ENCODE measurements around the gene MFSD6L.
"Not testable (repeated sequence)": the region's sequence is repeated elsewhere in the genome, so short reads cannot be mapped to it uniquely, and the experiment has no call there.

MFSD6L gene

DNA sequence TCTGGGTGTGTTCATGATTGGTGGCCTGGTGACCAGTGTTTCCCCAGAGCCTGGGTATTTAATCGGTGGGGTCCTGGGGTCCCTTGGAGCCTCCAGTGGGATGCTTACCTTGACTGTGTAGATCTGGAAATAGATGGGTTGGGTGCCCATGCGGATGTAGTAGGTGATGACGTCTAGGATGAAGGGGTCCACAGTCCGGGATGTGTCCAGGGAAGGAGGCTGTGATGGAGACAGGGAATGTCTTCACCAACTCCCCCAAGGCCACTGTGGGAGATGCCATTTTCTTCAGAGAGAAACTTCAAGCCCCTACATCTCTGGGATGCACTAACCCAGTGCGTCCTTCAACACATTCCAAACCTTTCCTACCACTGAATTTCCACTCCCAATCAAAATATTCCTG is 24.1 kb upstream of the MFSD6L start:
- DNase-seq, result no peak

- no peak for DNase-seq
Observed at GRCh38 chr17:8822401-8823035, 23.4 kb upstream of the MFSD6L start.

DNA sequence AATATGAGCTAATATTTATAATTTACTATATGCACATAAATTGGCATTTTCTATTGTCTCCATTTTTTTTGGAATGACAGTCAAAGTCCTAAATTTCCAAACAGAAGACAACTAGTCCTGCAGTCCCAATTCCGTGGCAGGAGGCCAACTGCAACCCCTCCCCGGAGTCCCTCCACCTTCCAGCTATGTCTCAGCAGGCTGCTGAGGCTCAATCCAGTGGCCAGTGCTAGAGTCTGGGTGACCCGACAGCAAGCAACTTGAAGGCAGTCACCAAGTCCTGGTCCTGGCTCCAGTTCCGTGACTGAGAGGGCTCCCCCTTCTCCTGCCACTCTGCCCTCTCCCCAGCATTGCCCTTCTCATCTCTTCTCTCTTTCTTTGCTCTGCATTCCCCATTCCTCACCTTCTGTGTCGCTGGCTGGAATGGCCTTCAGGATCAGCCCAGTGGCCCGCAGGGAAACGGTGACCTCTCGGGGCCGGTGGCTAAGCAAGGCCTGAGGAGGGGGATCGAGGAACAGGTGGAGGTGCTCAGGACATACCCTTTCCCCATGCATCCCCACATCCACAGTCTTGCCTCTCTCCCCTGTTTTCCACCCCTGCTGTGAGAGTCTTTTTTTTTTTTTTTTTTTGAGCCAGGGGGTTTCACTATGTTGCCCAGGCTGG is 22.4 kb upstream of the MFSD6L start:
- DNase-seq, result no peak

DNA sequence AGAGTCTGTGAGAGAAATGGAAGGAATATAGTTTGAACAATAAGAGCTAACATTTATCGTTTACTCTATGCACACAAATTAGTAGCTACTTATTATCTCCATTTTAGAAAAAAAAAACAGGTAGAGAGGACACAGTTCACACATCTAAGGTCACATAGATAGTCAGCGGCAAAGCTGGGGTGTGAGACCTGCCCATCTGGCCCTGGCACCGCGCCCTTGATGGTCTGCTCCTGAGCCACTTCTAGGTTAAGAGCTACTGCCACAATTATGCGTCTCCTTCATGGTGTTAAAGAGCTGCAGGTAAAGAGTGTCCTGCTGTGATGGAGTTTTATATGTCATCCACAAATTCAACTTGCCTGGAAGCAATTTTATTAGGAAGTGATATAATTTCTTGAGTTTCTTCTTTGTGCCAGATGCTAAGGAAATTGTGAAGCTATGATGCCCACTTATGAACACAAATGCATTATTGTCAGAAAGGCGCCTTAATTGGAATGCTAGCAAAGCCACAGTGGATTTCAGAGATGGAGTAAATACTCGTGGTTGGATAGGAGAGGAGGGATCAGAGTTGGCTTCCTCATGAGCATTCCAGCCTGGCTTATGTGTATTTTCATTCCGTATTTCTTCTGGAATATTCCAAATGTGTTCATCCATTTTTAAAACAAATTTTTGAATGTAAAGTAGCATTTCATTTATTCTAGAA is 21.3 kb upstream of the MFSD6L start:
- no peak for DNase-seq

GRCh38 chr17:8818654-8819330 is 19.6 kb upstream of the MFSD6L start:
- DNase-seq, result no peak

DNA sequence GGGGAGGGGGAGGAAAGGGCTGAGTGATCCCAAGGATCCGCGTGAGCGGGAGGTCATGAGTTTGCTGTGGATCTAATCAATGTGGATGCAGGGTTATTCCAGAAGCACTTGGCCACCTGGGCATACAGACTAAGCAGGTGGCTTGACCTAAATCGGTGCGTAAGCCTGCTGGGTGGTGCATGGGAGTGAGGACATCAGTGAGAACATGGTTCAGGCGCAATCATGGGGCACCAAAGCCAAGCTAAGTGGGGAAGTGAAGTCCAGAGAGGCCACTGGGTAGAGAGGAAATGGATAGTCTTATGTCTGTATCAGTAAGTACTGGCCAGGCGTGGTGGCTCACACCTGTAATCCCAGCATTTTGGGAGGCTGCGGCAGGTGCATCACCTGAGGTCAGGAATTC is 18.9 kb upstream of the MFSD6L start:
- no peak for DNase-seq

GRCh38 chr17:8806926-8807550 is 7.9 kb upstream of the MFSD6L start:
- DNase-seq, result no peak

DNA sequence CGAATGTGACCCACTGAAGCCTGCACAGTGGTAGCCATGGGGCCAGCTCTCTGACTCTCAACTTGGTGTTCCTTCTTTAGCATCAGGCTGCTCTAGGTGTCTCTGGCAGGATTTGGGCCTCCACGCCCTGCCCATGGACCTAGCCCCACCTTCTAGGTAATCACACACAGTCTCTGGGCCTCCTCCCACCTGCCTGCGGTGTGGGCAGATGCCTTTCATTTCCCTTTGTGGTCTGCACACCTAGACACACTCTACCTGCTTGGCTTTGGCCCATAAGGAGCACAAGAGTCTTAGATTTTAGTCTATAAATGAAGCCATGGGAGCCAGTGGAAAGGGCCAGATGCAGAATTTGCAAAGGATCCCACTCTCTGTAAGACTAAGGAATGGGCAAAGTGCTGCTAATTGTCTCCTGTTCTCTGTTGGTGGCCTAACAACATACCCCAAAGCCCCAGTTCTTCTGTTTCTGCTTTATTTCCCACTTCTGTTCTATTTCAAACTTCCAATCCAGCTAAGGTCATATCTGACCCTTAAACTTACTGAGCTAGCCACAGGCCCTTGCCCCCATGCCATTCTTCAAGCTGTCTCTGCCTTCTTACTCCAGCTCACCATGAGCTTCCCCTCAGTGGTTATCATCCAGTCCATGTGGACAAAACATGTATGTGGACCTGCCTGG is 7.2 kb upstream of the MFSD6L start:
- no peak for DNase-seq

DNA sequence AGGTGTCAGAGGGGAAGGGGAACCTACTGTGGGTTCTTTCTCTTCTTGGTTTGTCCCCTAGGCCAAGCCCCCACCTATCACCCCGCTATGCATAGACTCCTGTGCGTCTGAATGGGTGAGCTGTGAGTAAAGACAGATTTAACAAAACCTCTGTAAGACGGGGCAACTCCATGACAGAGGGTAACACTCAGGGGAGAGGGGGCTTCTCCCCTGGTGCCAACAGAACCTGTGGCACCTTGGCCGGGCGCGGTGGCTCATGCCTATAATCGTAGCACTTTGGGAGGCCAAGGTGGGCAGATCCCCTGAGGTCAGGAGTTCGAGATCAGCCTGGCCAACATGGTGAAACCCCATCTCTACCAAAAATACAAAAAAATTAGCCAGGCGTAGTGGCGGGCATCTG is 6.2 kb upstream of the MFSD6L start:
- DNase-seq, result not testable (repeated sequence)

- no peak for DNase-seq
Observed at GRCh38 chr17:8803531-8804420, 4.6 kb upstream of the MFSD6L start.

- DNase-seq, result no peak
Observed at GRCh38 chr17:8801135-8801840, 2.1 kb upstream of the MFSD6L start.

GRCh38 chr17:8800656-8801055 is 1.5 kb upstream of the MFSD6L start:
- DNase-seq, result no peak

DNA sequence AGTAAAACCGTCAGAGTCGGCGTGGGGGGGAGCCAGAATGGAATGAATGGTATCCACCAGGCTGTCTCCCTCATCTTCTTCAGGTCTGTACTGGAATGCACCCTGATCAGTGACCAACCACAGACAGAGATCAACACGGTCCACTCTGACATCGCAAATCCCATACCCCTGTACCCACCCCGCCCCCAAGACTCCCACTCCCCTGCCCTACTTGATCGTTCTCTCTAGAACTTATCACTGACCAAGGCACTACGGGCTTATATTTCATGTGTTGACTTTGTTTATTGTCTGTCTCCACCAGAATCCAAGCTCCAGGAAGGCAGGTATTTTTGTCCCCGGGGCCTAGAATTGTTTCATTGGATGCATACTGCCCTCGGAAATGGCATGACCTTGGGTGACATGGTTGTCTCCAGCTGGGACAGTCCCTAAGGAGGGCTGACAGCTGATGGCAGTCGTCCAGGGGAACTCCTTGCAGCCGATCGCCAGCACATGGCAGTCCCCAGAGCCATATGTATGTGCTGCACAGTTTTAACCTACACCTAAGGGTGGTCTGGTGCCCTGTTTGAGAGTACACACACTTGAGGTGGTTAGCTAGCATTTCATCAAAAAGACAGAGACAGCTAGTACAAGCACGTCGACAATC is 526 bp upstream of the MFSD6L start:
- no peak for DNase-seq

DNA sequence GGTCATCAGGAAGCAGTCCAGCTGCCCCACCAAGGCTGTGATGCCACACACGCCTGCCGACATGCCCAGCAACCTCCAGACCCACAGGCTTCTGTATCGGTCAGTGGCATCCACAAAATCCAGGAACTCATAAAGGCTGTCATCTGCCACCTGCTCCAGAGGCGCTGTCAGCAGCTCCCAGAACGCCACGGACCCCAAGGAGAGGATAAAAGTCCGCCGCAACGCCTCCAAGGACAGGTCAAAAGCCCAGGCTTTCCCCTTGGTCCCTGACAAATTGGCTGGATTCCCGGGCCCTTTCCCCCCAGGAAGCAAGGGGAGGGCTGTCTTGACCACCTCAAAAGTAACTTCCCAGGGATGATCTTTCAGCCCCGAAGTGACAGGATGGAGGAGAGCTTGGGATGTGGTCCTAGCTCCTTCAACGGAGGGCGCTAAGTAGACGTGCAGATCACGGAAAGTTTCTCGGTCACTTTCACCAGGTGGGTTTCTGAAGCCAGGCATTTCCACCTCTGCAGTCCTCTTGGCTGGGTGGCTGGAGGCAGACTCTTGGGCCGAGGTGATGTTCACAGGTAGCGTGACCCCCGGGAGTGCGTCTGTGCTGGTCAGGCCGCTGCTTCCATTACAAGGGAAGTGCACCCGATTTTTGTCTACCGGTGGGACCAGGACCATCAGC is 854 bp downstream of the MFSD6L start:
- DNase-seq, result no peak

- DNase-seq, result no peak
Observed at GRCh38 chr17:8797621-8798175, 1.5 kb downstream of the MFSD6L start.

GRCh38 chr17:8794636-8795035 is 4.5 kb downstream of the MFSD6L start:
- DNase-seq, result no peak

GRCh38 chr17:8793649-8794048 is 5.5 kb downstream of the MFSD6L start:
- no peak for DNase-seq

GRCh38 chr17:8792646-8793045 is 6.5 kb downstream of the MFSD6L start:
- no peak for DNase-seq

GRCh38 chr17:8791910-8792270 is 7.3 kb downstream of the MFSD6L start:
- DNase-seq, result no peak

Measured in NCI-H187 treated with DMSO at 0.1 percent for 48 hours (cell line).